GM19468 (cell line): Measurements from ENCODE around the gene HAO1.

Experiments used
- ATAC-seq: cut with Tn5 transposase; IDR thresholded peaks from one replicate; pipeline ENCODE4 v1.9.1; 2021; ENCODE audit warnings: mild to moderate bottlenecking, moderate library complexity, moderate number of reproducible peaks; ENCODE audit not compliant: unreplicated experiment; ENCODE audit errors: extremely low read depth

The HAO1 gene

DNA sequence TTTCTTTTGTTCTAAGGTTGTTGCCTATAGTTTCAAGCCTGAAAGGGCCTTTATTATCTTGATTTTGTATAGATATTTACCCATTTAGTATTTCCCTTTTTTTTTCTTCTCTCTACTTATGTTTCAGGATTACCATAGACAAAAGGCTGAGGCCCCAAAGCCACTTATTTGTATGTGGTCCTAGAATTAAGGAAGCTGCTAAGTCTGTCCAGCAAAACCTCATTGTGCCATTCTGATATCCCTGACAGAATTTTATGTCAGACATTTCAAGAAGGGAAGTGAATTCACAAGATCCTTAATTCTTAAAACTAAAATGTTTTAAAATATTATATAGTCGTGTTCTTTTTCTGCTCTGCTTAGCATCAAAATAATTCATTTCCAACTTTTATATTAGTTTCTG is 6.9 kb downstream of the HAO1 start:
- no peak for ATAC-seq

- ATAC-seq = no peak
These were observed 9.9 kb downstream of the HAO1 start for GRCh38 chr20:7930343-7930742.

DNA sequence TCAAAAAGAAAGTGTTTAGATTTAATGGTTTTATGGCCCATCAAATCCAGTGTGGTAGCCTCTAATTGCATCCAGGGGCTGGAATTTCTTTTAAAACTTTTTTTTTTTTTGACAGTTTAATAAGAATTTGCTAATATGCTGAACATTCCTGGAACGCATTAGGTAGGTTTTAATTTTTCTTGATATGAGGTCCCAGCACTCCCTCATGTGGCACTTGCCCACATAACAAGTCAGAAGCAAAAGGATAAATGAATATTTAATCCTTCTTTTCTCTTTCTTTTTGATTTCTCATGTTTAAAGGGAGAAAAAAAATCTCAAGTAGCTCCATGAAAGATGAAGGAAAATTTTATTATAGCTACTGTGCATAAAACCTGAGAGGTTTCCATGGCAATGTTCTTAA is 13.5 kb downstream of the HAO1 start:
- no peak for ATAC-seq

DNA sequence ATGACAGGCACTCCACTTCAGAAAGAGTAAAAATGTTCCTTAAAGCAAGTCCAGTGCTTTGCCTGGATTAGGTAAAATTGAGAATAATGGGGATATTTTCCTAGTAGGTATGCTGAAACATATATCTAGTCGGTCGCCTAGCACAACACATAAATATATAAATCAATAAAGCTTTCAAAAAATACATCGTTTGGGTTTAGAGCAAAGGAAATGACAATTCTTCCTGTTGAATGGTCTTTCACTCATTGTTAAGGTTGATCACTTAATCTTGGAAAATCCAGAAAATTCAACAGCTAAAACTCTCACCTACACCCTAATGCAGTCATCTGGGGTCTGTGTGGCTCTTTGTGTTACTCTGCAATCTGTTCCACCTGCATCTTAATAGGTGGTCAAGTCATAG is 13.9 kb downstream of the HAO1 start:
- ATAC-seq = no peak

DNA sequence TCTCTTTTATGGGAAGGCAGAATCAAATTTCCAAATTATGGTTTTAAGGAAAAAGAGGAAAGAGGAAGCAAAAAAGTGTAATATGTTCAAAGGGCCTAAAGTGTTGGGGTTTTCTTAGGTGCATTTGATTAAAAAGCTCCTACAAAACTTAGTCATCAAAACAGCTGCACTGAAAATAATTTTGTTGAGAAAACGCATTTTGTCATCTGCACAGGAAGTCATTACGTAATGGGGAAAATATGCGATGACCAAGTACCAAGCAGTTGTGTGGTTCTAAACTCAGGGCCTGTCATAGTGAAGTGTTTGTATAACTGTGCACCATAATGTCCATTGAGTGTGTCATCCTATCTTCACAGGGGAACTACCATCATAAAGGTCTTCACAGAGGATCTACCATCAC is 15.6 kb downstream of the HAO1 start:
- no peak for ATAC-seq

DNA sequence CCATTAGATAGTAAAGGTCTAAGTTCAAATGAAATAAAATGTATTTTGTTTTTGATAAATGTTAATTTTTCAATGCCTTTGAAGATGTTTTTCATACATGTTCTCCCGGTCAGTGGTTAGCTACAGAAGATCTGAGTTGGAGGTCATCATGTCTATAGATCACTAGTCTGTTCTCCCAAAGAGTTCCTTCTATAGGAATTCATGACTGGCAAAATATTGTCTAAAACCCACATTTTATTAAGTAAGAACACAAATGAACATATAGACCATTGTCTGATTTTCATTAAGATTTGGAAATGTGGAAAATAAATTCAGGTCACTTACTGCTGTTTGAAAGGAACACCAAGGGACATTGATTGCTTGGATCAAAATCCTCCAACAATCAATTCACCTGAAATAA is 23.6 kb downstream of the HAO1 start:
- ATAC-seq = no peak

DNA sequence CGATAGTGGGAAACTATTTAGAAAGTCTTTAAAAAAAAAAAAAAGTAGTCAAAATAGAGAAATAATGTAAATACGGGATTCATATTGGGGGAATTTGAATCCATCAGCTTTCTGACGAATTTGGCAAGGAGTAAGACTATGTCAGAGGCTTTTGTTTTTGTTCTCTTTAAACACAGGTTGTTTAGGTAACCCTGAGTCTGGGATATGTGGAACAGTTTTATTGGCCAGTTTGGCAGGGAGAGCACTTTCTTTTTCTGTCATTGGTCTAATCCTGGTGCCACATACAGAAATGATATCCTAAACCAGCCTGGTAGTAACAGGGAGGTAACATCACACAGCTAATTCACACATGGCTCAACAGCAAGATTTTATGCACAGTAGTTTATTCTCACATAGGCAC is 27.7 kb downstream of the HAO1 start:
- no peak for ATAC-seq

- ATAC-seq = no peak
These were observed 28.5 kb downstream of the HAO1 start for GRCh38 chr20:7911586-7912330.

GRCh38 chr20:7908905-7909304 is 31.4 kb downstream of the HAO1 start:
- ATAC-seq = no peak

- ATAC-seq = no peak
These were observed 36.8 kb downstream of the HAO1 start for GRCh38 chr20:7903429-7903828.

GRCh38 chr20:7902879-7903278 is 37.4 kb downstream of the HAO1 start:
- ATAC-seq = no peak

GRCh38 chr20:7897781-7898364 is 42.4 kb downstream of the HAO1 start:
- ATAC-seq = no peak

DNA sequence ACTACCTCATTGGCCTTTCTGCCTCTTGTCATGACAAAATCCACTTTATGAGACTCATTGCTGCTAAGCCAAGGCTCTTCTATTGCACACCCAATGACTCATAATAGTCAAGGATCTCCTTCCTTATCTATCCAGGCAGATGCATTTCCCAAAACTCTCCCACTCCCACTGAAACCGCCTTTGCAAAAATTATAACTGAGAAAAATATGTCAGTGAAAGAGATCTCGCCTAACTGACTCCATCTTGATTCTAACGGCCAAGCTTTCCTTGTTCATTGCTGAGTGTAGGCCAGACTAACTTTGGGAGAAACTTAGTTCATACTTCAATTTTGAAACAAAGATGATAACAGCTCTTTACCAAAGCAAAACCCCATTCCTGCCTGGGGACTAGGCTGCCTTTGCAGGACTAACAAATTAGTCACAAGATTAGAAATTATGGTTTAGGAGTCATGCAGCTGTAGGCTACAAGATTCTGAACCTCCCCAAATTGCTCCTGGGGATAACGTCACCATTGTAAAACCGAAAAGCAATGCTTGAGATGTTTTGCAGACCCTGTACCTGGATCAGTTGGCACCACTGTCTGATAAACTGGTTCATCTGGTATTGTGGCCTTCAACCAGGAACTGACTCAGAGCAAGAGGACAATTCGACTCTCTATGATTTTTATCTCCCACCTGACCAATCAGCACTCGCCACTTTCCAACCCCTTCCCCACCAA is 47.1 kb downstream of the HAO1 start:
- no peak for ATAC-seq

DNA sequence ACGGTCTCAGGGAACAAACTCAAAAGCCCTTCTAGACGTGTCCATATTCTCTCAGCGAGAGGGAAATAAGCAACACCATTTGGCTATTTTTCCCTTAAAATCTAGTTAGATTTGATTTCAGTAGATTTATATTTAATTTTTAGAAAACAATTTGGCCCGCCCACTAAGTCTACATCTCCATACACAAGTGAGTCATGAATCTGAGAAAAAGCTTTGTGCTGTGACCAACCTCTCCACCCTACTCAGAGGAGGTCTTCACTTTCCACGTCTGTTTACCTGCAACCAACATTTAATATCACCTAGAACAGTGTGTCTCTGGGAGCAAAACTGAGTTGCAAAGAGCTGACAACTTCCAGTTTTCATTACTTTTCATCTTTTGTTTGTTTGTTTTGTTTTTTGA is 48.6 kb downstream of the HAO1 start:
- no peak for ATAC-seq

GRCh38 chr20:7889736-7890135 is 50.5 kb downstream of the HAO1 start:
- ATAC-seq = no peak

GRCh38 chr20:7883741-7884140 is 56.5 kb downstream of the HAO1 start:
- no peak for ATAC-seq

GRCh38 chr20:7883309-7883708 is 56.9 kb downstream of the HAO1 start:
- no peak for ATAC-seq

GRCh38 chr20:7882076-7882475 is 58.2 kb downstream of the HAO1 start:
- ATAC-seq = no peak

- ATAC-seq = no peak
These were observed 58.7 kb downstream of the HAO1 start for GRCh38 chr20:7881551-7881950.

- ATAC-seq = peak; percentile 61
These were observed 60.4 kb downstream of the HAO1 start for GRCh38 chr20:7879883-7880282.

DNA sequence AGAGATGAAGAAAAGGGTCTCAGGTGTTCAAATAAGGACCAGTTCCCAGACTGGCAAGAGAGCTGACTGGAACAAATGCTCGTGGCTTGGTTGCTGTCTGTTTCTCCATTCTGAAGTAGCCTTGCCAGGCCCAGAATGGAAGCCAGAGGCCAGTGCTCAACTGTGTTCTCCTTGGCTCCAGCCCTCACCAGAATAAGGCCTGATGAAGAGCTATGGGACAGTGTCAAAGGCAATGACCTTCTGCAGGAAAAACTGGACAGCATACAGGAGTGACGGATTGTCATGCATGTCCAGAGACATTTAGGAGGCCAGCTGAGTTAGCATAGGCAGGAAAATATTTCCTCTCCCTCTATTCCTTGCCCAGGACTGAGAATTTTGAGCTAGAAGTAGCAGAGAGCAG is 72.2 kb downstream of the HAO1 start:
- no peak for ATAC-seq

- no peak for ATAC-seq
These were observed 74.0 kb downstream of the HAO1 start for GRCh38 chr20:7866285-7866684.
